Loucy (cell line): ENCODE measurements around the gene TAS2R10.

Source experiments
- H2AFZ ChIP-seq: fragments of 200-600 bp; sonication (generic); 2 replicates; pipeline ENCODE4 v1.6.0; 2016; ENCODE audit warnings: antibody characterized with exemption, mild to moderate bottlenecking, low read length, moderate library complexity
- H3F3A ChIP-seq: fragments of 200-600 bp; 2 replicates; pipeline ENCODE4 v1.6.0; 2016; ENCODE audit warnings: antibody characterized with exemption, low read depth, mild to moderate bottlenecking
- H3K27me3 ChIP-seq: fragments of 200-600 bp; sonication (generic); 2 replicates; pipeline ENCODE4 v1.6.1; 2014; ENCODE audit warnings: low read length, mild to moderate bottlenecking; ENCODE audit not compliant: insufficient read depth, poor library complexity, severe bottlenecking
- H3K36me3 ChIP-seq: fragments of 200-600 bp; sonication (generic); 2 replicates; pipeline ENCODE4 v1.6.1; 2016; ENCODE audit warnings: low read length; ENCODE audit not compliant: insufficient read depth
- H3K4me1 ChIP-seq: fragments of 200-600 bp; sonication (generic); 2 replicates; pipeline ENCODE4 v1.5.1; 2014; ENCODE audit warnings: low read length, mild to moderate bottlenecking; ENCODE audit not compliant: insufficient read depth, poor library complexity, severe bottlenecking
- H3K4me2 ChIP-seq: fragments of 200-600 bp; sonication (generic); 2 replicates; pipeline ENCODE4 v1.6.0; 2014; ENCODE audit warnings: antibody characterized with exemption, low read length, low read depth, mild to moderate bottlenecking; ENCODE audit not compliant: poor library complexity, severe bottlenecking
- H3K4me3 ChIP-seq: fragments of 200-600 bp; sonication (generic); 2 replicates; pipeline ENCODE4 v1.5.1; 2014; ENCODE audit warnings: low read length, mild to moderate bottlenecking, mixed read lengths; ENCODE audit not compliant: poor library complexity, severe bottlenecking
- H3K79me2 ChIP-seq: fragments of 200-600 bp; sonication (generic); 2 replicates; pipeline ENCODE4 v1.6.1; 2014; ENCODE audit warnings: low read length; ENCODE audit not compliant: insufficient read depth
- H3K9ac ChIP-seq: fragments of 200-600 bp; sonication (generic); 2 replicates; pipeline ENCODE4 v1.6.0; 2014; ENCODE audit warnings: mild to moderate bottlenecking, low read depth, low read length, moderate library complexity; ENCODE audit not compliant: poor library complexity, severe bottlenecking
- H3K9me2 ChIP-seq: fragments of 200-600 bp; sonication (generic); replicated peaks from 2 replicates; pipeline ENCODE4 v1.6.1; 2016; ENCODE audit warnings: low read depth, low read length, mixed read lengths
- H3K9me3 ChIP-seq: fragments of 200-600 bp; sonication (generic); 2 replicates; pipeline ENCODE4 v1.6.1; 2014; ENCODE audit warnings: mild to moderate bottlenecking, antibody characterized with exemption, low read length, low read depth; ENCODE audit not compliant: insufficient read depth
- H4K20me1 ChIP-seq: fragments of 200-600 bp; sonication (generic); 2 replicates; pipeline ENCODE4 v1.6.0; 2014; ENCODE audit warnings: antibody characterized with exemption, low read length, mild to moderate bottlenecking; ENCODE audit not compliant: insufficient read depth, poor library complexity, severe bottlenecking
- CTCF ChIP-seq: fragments of 200-600 bp; sonication (generic); conservative IDR thresholded peaks from 2 replicates; pipeline ENCODE4 v1.5.1; 2014; ENCODE audit warnings: mild to moderate bottlenecking, antibody characterized with exemption, low read length
- EZH2phosphoT487 ChIP-seq: fragments of 200-600 bp; IDR thresholded peaks from 2 replicates; pipeline ENCODE4 v1.6.1; 2018; ENCODE audit warnings: antibody characterized with exemption, mild to moderate bottlenecking, moderate library complexity, borderline replicate concordance

TAS2R10 gene

DNA sequence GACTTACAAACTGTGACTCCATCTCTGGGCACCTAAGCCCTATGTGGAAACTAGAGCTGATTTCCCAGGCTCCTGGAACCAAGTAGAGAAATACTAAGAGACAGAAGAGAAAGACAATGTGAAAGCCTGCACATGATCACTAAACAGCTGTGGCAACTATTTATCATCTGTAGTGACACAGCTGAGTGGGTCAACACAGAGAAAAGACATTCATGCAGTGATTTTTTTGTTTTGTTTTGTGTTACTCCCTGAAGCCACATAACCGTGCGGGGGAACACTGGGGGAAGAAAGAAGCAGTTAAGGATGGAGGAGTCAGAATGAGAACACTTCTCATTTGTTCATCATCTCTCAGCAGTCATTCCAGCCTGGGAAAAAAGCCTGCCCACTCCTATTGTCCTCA lies 21.6 kb upstream of the TAS2R10 start:
- no peak overlapping the region for H2AFZ ChIP-seq
- H3K79me2 ChIP-seq = no peaks in the 10 kb centered on the region

DNA sequence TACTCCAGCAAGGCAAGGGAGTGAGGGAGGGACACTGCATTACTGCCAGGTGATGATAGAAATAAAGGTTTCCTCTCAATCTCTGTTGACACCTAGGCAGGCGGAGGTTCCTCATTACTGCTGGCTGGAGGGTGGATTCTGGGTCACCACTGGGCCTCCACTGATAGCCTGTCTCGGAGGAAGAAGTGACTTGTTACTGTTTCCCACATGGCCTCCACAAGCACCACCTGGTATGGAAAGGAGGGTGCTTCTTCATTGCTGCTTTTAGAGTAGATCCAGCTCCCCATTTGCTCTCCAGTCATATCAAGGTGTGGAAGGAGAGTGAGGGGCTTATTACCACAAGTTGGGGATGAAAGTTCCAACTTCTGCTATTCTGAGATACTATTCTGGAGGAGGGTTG lies 16.7 kb upstream of the TAS2R10 start:
- Histone ChIP-seq H3K4me1 (no peaks in the 10 kb centered on the region), H3K4me3 (no peak overlapping the region), H3K9me2 (no peaks in the 10 kb centered on the region), H2AFZ (no peak overlapping the region), H3F3A (no peaks in the 10 kb centered on the region), H3K9ac (no peak overlapping the region), H3K4me2 (no peak overlapping the region), H3K9me3 (no peaks in the 10 kb centered on the region), H3K27me3 (no peaks in the 10 kb centered on the region), H3K36me3 (no peaks in the 10 kb centered on the region), H3K79me2 (no peaks in the 10 kb centered on the region), H4K20me1 (no peaks in the 10 kb centered on the region)
- TF ChIP-seq EZH2phosphoT487 (no peak), CTCF (no peak)

More for the DNA sequence above, 21.6 kb upstream of the TAS2R10 start:
- peaks cover 16% of the 10 kb centered on the region for H3K4me1 ChIP-seq
- H4K20me1 ChIP-seq = no peaks in the 10 kb centered on the region
- H3K9me3 ChIP-seq = no peaks in the 10 kb centered on the region
- H3K27me3 ChIP-seq = no peaks in the 10 kb centered on the region
- no peak overlapping the region for H3K4me2 ChIP-seq
- TF ChIP-seq CTCF = no peak
- TF ChIP-seq EZH2phosphoT487 = no peak
- H3K9ac ChIP-seq = no peak overlapping the region
- H3F3A ChIP-seq = no peaks in the 10 kb centered on the region
- H3K4me3 ChIP-seq = no peak overlapping the region
- no peaks in the 10 kb centered on the region for H3K36me3 ChIP-seq
- no peaks in the 10 kb centered on the region for H3K9me2 ChIP-seq

- Histone ChIP-seq H3K27me3 (no peaks in the 10 kb centered on the region), H3K9me3 (no peaks in the 10 kb centered on the region), H3K9ac (no peak overlapping the region), H3F3A (no peaks in the 10 kb centered on the region), H3K4me2 (no peak overlapping the region), H3K4me1 (no peaks in the 10 kb centered on the region), H3K9me2 (no peaks in the 10 kb centered on the region), H3K79me2 (no peaks in the 10 kb centered on the region), H3K4me3 (no peak overlapping the region), H2AFZ (no peak overlapping the region), H3K36me3 (no peaks in the 10 kb centered on the region), H4K20me1 (no peaks in the 10 kb centered on the region)
- TF ChIP-seq EZH2phosphoT487 = no peak
- TF ChIP-seq CTCF = no peak
These were observed 12.3 kb upstream of the TAS2R10 start for GRCh38 chr12:10838461-10838860.
